Nephron progenitor cell (in vitro differentiated cells): ENCODE results near the gene CYP26B1.

Experiments
- DNase-seq: peaks from one replicate; pipeline ENCODE4 v3.0.0; 2021
- H3K27ac Mint-ChIP-seq: 2 replicates; pipeline ENCODE4 v1.8.0; 2021; ENCODE audit warnings: mild to moderate bottlenecking, moderate library complexity, mixed read lengths
- H3K27me3 Mint-ChIP-seq: 2 replicates; pipeline ENCODE4 v1.8.0; 2021; ENCODE audit warnings: mild to moderate bottlenecking, low read depth, mixed read lengths; ENCODE audit not compliant: poor library complexity
- H3K36me3 Mint-ChIP-seq: 2 replicates; pipeline ENCODE4 v1.8.0; 2021; ENCODE audit warnings: low read depth, mixed read lengths
- H3K4me1 Mint-ChIP-seq: 2 replicates; pipeline ENCODE4 v1.8.0; 2021; ENCODE audit warnings: mixed read lengths
- H3K4me3 Mint-ChIP-seq: 2 replicates; pipeline ENCODE4 v1.8.0; 2021; ENCODE audit warnings: mild to moderate bottlenecking, moderate library complexity, mixed read lengths
- H3K9me3 Mint-ChIP-seq: 2 replicates; pipeline ENCODE4 v1.8.0; 2021; ENCODE audit warnings: mild to moderate bottlenecking, moderate library complexity, mixed read lengths
- TF ChIP-seq, protein P1 (sequence below): fragments of 200-600 bp; sonication (generic); IDR thresholded peaks from 2 replicates; pipeline ENCODE4 v1.5.0; 2021; ENCODE audit warnings: antibody characterized with exemption

Gene CYP26B1

DNA sequence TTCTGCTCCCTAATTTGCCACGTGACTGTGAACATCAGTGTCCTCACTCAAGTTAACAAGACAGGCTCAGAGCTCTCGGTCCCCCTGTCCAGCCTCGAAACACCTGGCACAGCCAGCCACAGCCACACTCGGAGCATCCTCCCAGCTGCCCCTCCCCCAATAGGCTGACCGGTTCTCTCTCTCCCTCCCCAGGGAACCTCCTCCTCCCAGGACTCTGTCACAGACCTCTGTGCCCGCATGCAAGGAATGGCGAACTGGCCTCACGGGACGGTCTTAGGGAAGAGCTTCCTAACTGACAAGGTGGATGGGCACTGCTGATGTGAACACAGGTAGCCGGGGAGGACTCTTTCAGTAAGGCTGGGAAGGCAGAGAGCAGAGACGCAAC, 18.8 kb downstream of the CYP26B1 start:
- Mint-ChIP-seq H3K36me3 (no peaks in the 10 kb centered on the region), H3K27me3 (peaks cover 31% of the 10 kb centered on the region), H3K9me3 (no peaks in the 10 kb centered on the region), H3K4me3 (no peak overlapping the region), H3K4me1 (peaks cover 24% of the 10 kb centered on the region), H3K27ac (no peak overlapping the region)
- no peak for DNase-seq
- TF ChIP-seq, protein P1, sequence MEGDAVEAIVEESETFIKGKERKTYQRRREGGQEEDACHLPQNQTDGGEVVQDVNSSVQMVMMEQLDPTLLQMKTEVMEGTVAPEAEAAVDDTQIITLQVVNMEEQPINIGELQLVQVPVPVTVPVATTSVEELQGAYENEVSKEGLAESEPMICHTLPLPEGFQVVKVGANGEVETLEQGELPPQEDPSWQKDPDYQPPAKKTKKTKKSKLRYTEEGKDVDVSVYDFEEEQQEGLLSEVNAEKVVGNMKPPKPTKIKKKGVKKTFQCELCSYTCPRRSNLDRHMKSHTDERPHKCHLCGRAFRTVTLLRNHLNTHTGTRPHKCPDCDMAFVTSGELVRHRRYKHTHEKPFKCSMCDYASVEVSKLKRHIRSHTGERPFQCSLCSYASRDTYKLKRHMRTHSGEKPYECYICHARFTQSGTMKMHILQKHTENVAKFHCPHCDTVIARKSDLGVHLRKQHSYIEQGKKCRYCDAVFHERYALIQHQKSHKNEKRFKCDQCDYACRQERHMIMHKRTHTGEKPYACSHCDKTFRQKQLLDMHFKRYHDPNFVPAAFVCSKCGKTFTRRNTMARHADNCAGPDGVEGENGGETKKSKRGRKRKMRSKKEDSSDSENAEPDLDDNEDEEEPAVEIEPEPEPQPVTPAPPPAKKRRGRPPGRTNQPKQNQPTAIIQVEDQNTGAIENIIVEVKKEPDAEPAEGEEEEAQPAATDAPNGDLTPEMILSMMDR = no peak

DNA sequence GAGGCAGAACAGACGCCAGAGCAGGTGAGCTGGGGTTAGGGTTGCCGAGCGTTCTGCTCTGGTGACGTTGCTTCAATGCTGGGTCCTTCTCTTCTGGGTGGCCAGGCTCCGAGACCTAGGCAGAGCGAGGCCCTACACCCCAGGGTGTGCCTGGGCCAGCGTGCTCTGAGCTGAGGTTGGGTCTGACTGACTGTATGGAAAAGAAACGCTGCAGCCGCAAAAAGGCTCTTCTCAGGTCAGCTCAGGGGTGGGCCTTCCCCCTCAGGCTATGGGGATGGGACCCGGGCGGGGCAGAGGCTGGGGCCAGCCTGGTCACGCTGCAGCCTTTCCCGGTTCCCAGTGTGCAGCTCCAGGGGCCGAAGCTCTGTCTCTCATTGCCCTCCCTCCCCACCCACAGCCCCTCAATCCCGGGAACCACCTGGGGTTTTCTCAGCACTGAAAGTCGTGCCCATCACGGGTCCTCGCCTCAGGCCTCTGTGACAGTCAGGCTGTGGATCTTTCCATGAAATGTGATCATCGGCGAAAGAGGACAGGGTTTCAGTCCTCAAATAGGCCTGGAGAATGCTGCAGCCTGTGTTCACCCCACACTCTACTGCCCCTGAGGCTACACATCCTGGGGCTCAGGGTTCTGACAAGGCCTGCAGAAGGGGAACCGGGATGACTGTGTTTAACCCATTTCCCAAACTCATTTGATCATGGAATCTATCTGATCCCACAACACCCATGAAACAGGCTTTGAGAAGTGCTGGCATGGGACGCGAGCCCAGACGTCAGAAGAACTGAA, 19.4 kb downstream of the CYP26B1 start:
- Mint-ChIP-seq H3K27me3 (peaks cover 33% of the 10 kb centered on the region), H3K36me3 (no peaks in the 10 kb centered on the region), H3K4me3 (no peak overlapping the region), H3K4me1 (peaks cover 24% of the 10 kb centered on the region), H3K27ac (no peak overlapping the region), H3K9me3 (no peaks in the 10 kb centered on the region)
- DNase-seq = no peak
- TF ChIP-seq, protein P1 = no peak

DNA sequence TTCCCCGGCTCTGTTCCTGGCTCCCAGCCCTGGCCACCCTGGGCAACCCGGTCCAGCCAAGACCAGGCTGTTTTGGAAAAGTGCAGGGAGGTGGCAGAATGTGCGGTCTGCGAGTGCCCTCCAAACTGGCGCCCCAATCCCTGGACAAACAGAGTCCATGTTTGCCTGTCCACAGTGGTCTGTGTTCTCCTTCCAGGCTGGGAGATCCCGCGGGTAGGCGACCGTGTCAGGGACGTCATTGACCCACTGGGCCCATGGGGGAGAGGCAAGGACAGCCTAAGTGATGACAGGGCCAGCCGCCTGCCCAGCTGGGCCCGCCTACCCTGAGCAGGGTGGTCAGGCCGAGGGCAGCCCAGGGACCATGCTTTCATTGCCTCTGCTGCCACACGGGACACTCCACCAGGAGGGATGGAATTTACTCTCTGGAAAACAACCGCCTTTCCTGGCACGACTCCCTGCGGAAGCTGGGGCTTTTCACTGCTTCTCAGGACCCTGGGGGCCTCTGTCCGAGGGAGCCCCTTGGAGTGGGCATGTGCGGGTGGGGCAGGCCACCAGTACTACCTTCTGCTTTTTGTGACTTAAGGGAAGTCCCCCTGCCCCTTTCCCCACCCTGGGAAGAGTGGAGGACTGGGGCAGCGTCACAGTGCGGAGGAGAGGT, 20.1 kb downstream of the CYP26B1 start:
- H3K9me3 Mint-ChIP-seq = peaks cover 2% of the 10 kb centered on the region
- no peak overlapping the region for H3K27ac Mint-ChIP-seq
- no peak for DNase-seq
- H3K36me3 Mint-ChIP-seq = no peaks in the 10 kb centered on the region
- no peak overlapping the region for H3K4me3 Mint-ChIP-seq
- TF ChIP-seq, protein P1 = no peak
- H3K4me1 Mint-ChIP-seq = peaks cover 24% of the 10 kb centered on the region
- H3K27me3 Mint-ChIP-seq = peaks cover 34% of the 10 kb centered on the region

DNA sequence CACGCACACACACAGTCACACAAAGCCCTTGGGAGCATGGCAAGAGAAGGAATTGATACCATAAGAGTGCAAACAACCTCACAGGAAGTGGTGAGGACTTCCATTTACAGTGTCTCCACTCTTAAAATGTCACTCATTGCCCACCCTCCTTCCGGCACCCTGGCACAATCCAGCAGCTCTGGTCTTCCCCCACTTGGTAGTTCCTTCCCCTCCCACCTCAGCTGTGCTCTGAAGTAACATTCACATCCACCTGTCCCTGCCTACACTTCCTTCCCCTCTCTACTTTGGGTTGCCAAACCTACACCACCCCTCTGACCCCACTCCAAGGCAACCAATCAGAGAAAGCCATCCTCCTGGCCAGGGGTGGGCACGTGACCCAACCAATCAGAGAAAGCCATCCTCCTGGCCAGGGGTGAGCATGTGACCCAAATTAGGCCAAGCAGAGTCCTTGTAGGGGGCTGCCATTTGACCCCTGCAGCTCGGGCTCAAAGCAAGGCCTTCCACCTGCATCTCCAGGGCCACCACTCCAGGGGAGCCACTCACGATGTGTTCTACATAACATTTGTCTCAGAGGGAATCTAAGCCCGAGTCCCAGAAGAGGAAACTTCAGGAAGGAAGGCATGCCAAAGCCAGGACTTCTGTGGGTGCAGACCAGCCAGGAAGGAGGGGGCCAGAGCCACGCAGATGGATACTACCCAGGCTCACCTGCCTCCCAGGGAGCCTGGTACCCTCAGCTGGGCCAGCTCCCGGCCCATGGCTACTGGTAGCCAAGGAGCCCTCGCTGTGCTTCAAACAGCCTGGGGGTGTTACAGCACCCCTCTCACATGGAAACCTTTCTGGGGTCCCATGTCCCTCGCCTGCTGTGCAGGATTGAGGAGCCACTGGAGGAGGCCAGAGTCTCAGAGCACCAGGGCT, 21.2 kb downstream of the CYP26B1 start:
- Mint-ChIP-seq H3K36me3 (no peaks in the 10 kb centered on the region), H3K9me3 (peaks cover 9% of the 10 kb centered on the region), H3K27ac (no peak overlapping the region), H3K4me1 (peaks cover 23% of the 10 kb centered on the region), H3K4me3 (no peak overlapping the region), H3K27me3 (peaks cover 38% of the 10 kb centered on the region)
- TF ChIP-seq, protein P1 = no peak
- DNase-seq = no peak

DNA sequence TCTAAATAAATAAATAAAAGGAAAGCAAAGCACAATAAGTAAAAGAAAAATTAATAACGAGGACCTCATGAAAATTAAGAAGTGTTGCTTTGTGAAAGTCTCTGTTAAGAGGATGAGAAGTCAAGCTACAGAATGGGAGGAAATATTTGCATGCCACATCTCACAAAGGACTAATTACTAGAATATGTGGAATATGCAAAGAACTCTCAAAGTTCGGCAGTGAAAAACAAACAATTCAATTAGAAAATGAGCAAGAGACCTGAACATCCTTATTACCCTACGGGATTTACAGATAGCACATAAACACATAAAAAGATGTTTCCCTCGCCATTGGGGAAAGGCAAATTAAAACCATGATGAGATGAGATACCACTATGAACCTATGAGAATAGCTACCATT, 23.3 kb downstream of the CYP26B1 start:
- no peak overlapping the region for H3K27ac Mint-ChIP-seq
- no peaks in the 10 kb centered on the region for H3K36me3 Mint-ChIP-seq
- peaks cover 32% of the 10 kb centered on the region for H3K27me3 Mint-ChIP-seq
- H3K4me3 Mint-ChIP-seq = no peak overlapping the region
- no peak for DNase-seq
- TF ChIP-seq, protein P1 = no peak
- H3K4me1 Mint-ChIP-seq = peaks cover 8% of the 10 kb centered on the region
- peaks cover 10% of the 10 kb centered on the region for H3K9me3 Mint-ChIP-seq
